ENCODE measurements around the gene EVX2. TPM values are rescaled to one million over a fixed set of nuclear protein-coding genes. Genes with fewer than 3 reads are reported as not detected.

Gene EVX2
- total RNA-seq, 1 experiment from 2014 or later: 0.03 TPM

DNA sequence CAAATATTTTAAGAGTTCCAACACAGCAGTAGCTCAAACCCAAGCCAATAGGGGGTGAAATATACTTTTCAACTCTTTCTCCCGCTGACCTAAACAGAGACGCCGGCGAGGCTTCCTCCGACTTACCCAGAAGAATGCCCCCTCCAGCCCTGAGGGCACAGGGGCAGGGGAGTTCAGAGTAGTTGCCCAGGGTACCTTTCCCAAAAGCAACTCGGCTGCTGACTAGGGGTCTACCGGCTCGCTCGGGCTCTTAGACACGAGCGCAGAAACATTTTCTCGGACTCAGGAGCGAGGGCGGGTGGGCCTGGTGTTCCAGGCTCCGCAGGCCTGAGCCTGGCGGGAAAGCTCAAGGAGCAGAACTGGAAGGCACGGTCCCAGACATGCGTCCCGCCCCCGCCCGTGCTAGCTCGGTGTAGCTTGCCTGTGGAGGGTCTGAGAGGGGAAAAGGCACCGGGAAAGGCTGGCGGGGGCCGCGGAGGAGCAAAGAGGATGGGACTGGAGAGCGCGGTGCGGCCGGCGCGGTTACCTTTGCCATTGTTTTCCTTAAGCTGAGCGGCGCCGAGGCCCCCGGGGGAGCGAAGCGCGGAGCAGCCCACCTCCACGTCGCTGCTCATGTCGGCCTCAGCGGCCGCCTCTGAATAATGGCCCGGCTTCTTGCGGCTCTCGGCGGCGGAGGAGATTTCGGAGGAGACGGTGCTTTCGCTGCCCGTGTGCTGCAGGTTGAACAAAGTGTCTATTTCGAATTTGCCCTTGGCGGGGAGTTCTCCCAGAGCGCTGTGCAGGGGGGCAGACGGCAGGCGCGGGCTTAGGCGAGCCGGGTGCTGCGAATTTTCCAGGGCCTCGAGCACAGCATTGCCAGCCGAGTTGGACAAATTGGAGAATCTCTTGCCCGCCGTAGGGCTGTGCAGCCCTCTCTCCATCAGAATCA, 674 bp downstream of the EVX2 start:
- DNase-seq (ENCODE audit: low spot score): no peak

DNA sequence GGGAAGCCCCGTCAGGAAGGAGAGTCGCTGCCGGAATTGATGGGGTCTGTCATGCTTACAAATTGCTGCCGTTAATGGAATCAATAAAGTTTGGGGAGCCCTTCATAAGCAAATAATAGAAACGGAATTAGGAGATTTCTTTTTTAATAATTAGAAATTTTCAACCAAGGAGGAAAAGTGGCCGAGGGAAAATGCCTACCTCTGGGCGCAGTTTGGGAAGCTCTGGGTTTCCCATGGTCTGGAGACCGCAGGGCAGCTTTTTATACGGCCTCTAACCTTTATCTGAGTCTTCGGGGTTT, 1.3 kb downstream of the EVX2 start:
- DNase-seq (ENCODE audit: low spot score): no peak

DNA sequence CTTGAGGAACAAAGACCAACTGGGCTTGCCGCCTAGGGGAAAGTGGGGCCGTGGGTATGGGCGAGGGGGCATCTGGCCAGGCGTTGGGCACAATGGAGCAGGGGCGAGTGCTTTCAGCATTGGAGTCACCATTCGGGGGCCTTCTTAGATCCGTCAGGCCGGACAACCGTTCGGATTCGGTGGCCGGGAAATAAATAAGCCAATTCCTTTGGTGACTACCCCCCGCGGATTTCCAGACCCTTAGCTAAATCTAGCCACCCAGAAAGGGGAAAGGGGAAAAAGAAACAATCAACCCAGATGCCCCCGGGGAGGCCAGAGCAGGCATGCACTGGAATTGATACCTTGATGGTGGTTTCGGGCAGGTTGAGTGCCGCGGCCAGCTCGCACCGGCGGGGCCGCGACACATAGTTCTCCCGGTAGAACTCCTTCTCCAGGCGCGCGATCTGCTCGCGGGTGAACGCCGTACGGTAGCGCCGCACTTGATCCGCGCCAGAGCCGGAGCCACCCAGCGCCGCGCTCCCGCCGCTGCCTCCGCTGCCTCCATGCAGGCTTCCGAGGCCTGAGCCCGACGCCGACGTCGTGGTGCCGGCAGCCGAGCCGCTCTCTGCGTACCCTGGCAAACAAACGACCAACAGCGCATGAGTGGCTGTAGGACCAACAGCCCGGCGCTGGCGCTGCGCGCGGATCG, 1.8 kb downstream of the EVX2 start:
- DNase-seq (ENCODE audit: low spot score): no peak

DNA sequence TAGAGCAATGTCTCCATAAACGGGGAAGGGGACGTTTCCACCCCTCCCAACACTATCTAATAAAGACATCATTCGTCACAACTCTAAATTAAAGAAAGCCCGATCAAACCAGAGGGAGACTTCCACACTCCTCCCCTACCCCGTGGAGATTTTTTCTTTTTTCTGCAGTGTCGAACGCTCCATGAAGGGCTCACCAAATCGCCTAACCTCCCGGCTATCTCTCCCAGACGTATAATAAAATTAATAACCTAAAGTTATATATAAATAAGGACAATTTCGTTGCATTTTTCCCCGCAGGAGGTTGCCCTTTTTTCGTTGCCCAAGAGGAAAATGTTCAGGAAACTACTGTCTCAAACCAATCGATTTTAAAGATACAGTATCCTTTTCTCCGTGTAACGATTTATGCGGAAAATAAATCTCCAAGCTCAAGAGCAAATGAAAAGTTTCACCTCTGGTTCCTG, 2.4 kb downstream of the EVX2 start:
- no peak for DNase-seq (ENCODE audit: low spot score)

DNA sequence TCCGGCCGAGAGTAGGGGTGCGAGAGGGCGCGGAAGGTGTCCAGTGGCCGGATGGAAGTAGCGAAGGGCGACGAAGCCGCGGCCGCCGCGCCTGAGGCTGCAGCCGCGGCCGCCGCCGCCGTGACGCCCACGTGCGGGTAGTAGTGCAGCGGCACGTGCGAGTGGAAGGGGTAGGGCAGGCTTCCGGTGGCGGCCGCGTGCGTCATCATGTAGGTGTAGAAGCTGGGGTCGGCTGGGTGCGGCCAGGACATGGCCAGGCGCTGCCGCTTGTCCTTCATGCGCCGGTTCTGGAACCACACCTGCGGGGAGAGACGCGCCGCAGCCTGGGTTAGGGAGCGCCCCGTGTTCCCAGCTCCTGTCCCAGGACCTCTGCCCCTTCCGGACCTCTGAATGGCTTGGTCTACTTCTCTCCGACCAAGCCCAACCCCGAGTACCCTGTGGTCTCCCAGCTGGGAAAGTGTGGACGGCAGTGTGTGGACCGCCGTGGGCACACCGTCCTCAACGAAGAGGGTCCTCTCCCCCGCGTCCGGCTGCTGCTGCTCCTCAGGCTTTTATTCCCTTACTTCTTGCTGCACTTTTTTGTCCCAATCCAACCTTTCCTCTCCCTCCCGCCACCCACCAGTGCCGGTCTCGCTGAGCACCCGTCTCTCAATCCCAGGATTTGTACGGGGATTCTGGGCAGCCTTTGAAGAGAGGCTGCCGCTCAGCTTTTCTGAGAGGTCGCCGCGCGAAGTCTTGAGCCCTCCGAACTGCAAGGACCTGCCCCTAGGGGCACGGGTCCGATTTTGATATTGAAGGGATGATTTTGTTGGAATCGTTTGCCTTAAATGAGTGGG, 3.0 kb downstream of the EVX2 start:
- peak; percentile 54 for DNase-seq (ENCODE audit: low spot score)

DNA sequence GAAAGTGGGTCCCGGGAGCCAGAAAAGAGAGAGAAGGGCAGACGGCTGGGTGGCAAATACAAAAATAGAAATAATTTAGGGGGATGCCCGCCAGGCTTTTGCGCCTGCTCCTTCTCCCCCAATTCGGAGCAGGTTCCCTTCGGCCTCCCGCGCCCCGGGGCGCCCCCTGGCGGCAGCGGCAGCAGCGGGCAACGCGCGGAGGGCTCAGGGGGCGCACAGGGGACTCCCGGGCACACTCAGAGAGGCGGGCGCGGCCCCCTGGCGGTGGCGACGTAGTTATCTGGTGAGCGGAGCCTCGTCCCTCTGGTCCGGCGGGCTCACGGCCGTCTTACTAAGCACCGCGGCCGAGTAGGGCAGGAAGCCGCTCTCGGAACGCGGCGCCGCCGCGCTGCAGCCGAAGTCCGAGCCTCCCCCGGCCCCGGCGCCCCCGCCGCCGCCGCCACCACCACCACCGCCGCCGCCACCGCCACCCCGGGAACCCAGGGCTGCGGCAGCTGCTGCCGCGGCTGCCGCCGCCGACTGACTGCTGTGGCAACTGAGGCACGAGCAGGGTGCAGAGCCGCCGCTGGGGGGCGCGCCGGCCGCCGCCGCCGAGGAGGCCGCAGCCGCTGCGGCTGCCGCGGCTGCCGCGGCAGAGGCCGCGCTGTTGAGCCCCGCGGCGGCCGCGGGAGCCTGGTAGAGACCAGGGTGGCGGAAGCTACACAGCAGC, 3.8 kb downstream of the EVX2 start:
- DNase-seq (ENCODE audit: low spot score): peak; percentile 82

DNA sequence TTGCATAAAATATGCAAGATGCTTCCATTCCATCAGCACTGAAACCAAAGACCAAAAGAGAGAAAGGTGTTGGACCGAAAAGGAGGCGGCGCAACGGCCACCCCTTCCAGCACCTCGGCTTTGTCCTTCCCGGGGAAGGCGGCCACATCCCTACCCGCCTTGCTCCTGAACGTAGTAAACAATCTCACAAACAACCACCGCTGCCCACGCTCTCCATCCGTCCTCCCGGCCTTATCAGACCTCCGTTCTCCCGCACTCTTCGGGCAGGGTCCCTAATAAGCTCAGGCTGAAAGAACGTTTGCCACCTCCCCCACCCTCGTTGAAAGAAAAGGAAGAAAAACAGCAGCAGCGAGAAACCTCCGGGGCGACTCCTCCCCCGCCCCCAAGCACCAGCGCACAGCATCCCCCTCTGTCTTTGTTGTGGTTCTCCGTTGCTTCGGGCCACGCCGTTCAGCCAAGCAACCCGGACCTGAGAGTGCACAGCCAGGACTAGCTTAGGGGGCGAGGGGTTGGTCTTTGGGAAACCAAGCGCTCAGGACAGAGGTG, 4.4 kb downstream of the EVX2 start:
- no peak for DNase-seq (ENCODE audit: low spot score)

DNA sequence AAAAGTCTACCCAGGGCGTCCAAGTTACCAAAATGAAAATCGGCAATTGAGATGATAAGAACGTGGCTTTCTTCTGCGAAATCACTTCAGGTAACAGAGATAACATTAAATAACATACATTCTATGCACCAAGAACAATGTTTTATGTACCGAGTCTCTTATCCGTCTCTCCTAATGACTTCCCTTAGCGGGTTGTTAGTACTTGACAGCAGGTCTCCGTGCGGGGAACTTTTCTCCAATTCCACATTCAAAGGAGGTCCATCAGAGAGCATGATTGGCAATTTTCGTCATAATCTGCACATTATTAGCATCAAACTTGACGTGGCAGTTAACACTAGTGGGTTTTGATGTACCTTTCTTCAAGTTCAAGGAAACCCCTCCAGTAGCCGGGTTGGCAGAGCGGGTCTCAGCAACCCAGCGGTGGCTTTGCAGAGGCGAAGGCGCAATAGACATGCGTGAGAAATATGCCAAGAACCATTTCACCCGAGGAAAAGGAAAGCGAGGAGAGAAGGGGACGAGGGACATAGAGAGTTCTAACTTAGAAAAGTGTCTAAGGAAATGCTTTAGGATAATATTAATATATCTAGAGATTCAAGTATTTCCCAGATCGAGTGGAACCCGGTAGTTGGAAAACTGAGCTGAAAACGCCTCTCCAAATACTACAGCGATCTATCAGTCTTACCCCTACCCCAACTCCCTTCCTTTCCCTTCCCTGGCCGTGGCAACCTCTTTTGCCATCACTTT, 5.0 kb downstream of the EVX2 start:
- no peak for DNase-seq (ENCODE audit: low spot score)

DNA sequence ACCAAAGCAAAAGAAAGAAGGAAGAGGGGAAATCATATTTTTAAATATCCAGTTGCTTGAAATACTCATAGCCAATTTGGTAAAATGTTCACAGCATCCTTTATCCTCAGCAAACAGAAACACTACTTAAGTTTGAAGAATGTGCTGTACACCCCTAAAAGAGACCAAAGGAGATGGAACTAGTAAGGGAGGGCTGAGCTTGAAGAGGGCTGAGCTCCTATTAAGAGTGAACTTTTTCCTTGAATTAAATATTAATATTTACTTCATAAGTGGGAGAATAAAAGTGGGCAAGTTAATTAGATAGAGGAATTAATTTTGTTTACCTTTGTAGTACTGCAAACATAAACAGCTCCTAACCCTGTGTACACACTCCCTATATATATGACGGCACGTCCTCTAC, 7.0 kb downstream of the EVX2 start:
- no peak for DNase-seq (ENCODE audit: low spot score)

DNA sequence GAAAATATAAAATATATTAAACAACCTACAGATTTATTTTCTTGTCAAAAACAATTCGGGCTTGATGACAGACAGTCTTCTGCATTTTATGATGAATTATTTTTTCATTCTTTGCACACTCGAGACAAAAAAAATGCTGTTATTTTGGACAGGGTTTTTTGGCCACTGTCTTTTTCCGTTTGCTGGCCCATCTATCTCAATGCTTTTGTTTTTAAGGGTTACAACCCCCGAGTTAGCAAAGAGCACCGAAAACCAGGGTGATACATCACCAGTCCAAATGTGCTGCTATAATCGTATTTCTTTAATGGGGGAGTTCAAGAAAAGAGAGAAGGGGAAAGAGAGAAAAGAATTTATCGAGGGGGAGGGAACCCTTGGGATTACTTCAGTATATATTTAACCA, 7.7 kb downstream of the EVX2 start:
- DNase-seq (ENCODE audit: low spot score): no peak

DNA sequence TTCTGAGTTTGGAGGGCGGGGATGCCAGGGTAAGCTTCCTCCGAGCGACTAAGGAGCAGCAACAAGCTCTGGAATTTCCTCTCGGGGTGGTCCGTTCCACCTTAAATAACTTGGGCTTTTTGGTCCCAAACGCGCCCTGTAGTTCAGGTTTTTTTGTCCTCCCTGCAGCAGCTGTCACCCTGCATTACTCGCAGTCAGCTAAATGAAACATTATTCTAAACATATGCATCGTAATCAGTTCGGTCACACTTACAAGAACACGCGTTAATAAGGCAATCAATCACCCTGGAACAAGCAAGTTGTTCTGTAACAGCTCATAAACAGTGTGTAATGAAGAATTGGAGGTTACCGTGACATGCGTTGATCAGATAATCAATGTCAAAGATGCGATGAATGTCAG, 8.3 kb downstream of the EVX2 start:
- DNase-seq (ENCODE audit: low spot score): no peak

DNA sequence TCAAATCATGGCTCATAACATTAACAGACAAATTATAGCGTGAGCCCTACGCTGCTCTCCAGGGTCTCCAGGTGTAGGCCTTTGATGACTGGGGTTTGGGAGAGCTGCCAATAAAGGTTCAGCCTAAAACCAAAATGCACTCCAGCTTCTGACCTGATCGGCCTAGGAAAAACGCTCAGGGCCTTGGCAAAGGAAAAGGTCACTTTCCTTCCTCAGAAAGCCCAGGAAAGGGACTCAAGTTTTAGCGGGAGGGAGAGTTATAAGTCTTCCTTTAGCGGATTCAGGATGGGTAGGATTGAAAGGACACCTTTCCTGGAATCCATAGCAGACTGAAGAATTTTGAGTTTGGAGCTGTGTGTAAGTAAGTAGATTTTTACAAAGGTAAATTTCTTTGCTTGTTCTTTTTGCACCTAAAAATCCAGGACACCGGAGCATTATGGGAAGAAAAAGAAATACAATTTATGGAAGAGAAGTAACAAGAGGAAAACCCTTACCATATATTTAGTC, 8.8 kb downstream of the EVX2 start:
- no peak for DNase-seq (ENCODE audit: low spot score)

DNA sequence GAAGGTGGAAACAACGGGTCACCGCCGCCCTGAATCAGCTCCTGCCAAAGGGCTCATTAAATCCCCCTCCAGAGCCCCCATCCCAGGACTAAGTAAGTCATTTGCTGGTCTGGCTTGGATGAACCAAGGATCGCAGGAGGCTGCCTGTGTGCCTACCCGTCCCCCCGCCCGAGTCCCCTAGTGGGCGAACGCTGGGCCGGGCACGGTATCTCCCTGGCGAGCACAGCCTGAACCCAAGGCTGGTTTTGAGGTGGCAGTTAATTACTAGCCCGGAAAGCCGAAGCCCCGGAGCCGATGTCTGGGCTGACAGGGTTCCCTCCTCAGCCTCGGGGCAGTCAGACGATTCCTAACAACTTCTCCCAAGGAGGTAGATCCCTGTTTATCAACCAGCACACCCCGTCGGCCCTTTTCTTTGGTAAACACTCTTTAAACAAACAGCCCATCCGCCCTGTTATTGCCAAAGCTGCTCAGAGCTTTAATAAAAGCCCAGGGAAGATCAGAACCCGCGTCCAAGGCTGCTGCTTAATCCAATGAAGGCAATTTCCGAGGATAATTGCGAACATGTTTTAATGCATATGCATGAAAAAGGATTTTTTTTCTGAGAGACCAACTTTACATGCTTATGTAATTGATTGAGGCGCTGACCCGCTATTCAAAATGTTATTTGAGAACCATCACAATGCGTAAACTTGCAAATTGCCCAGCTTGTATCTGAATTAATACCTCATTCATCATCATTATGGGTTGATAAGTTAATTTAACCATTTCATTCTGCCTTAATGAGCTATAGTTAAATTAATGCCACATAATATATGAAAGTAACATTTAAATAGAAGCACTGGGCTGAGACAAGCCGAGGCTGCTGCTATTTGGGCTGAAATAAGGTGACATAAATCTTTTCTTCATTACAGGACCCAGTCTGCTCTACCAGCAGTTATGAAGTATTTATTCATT, 10.5 kb downstream of the EVX2 start:
- DNase-seq (ENCODE audit: low spot score): no peak

DNA sequence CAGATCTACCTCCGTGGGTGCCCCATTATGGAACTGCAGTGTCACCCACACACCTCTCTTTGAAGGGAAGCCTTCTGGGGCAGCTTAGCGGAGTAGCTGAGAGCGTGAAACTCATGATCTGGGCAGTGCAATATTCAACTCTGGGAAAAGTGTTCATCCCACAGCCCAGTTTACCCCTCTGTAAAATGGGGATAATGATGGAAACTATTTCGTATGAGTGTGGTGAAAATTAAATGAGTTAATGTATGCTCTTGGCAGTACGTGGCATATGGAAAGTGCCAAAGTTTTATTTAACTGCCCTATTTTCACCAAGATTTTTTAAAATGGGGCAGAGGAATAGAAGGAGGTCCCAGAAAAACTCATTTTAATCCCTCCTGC, 11.5 kb downstream of the EVX2 start:
- no peak for DNase-seq (ENCODE audit: low spot score)

DNA sequence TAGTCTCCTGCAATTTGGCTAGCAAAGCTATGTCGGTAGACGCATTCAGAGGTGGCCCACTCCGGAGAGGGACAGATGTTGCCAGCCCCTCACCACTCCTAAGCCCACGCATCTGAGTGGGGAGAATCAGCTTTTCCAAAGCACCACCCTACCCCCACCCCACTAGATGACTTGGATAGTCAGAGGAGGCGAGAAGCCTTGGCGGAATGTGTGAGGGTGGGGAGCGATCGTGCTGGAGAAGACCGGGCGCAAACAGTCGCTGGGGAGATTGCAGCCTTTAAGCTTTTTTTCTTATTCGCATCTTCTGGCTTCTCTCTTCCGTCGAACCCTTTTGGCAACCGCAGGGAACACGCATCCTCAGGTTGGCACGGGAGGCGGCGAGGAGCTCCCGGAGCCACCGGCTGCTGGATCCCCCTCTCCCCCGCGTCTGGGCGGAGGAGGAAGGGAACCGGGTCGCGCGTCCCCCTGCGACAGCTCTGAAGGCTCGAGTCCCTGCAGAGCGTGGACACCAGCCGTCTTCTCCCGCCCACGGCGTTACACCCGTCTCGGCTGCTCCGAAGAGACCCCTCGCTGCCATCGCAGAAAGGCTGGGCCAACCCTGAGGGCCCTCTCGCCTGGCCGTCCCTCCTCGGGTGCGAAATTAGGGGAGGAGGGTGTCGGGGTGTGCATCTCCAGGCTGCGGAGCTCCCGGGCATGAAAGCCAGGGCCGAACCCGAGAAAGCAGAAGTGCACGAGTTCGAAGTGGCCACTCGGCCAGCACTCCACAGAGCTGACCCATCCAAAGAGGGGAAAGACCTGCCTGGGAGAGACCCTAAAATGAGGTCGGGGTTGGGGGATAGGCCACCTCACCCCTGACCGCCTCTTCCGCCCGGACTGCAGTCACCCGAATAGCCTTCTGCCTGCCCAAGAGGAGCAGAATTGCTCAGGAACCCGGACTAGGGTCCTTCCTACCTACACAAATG, 12.2 kb downstream of the EVX2 start:
- DNase-seq (ENCODE audit: low spot score): no peak

DNA sequence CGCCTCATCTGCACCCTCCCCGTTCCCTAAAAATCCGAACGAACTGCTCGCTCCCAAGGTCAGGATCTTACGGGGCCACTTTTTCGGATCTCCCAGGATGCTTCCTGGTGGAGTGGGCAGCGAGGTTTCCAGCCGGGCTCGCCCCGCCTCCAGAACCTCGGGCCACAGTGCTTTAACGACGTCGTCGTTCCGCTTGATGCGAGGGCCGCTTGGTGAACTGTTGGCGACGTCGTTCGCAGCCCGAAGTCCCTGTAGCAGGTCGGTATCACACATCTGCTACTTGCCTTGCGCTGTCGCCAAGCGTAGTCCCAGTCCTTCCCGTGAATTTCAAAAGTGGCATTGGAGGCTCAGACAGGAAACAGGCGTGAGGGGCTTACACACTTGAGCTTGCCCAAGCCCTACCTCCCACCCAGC, 15.3 kb downstream of the EVX2 start:
- no peak for DNase-seq (ENCODE audit: low spot score)

DNA sequence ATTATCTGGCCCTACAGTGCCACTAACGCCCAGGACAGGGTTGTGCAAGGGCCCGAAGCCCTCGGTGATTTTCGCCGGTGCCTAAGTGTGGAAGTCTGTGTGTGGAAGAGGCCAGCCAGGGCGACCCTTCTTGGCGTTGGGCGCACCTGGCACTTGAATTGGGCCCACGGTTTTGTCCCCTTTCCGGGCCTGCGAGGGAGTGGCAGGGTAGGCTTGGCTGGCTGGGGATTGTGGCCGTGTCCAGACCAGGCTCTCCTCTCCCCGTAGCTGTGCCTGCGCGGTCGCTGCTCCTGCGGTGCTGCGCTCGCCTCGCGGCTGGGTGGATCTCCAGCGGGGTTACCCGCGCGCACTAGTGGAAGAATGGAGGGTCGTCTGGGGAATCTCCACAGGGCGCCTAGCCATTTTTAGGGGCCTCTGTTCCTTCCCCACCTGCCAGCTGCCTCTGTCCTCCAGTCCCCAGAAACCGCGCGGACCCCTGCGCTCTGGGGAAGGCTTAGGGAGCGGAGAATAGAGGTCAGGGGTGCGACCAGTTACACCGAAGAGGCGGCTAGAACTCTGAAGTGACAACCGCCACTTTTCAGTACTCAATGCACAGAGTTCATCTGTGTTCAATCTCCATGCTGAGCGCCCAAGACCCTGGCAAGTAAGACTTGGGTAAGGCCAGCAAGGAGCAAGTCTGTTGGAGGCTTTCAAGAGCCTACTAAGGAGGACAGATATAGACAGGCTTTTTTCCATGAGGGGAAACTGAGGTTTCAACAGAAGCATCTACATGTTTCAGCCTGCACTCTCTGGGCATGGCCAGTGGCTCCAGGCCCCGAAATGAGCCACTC, 16.0 kb downstream of the EVX2 start:
- DNase-seq (ENCODE audit: low spot score): no peak
